Measurements from ENCODE around the gene ACSM3.
"Not testable (repeated sequence)": the region's sequence is repeated elsewhere in the genome, so short reads cannot be mapped to it uniquely, and the experiment has no call there.

ACSM3 gene

DNA sequence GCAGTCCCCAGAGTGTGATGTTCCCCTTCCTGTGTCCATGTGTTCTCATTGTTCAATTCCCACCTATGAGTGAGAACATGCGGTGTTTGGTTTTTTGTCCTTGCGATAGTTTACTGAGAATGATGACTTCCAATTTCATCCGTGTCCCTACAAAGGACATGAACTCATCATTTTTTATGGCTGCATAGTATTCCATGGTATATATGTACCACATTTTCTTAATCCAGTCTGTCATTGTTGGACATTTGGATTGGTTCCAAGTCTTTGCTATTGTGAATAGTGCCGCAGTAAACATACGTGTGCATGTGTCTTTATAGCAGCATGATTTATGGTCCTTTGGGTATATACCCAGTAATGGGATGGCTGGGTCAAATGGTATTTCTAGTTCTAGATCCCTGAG lies 8.0 kb upstream of the ACSM3 start:
- not testable (repeated sequence) for DNase-seq (ENCODE audit: low read depth in 2 of 2)

DNA sequence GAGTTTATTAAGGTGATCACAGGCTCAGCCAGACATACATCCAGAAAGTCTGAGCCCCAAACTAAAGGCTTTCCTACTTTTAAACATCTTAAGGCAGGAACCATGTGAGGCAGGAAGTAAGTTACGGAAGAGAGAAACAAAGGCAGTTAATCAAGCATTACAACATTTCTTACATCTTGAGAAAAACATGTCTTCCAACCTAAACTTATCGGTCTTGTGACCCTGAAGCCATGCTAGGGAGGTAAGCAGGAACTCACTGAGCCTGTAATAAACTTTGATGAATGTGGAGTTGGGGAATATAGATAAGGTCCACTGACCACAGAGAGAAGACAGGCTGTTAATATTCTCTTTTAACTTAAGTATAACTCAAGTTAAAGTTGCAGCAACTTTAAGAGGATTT lies 3.5 kb upstream of the ACSM3 start:
- no peak for DNase-seq (ENCODE audit: low read depth in 2 of 2)

GRCh38 chr16:20761175-20761574 lies 2.6 kb upstream of the ACSM3 start:
- no peak for DNase-seq (ENCODE audit: low read depth in 2 of 2)

GRCh38 chr16:20762404-20763123 lies 1.2 kb upstream of the ACSM3 start:
- no peak for DNase-seq (ENCODE audit: low read depth in 2 of 2)

DNA sequence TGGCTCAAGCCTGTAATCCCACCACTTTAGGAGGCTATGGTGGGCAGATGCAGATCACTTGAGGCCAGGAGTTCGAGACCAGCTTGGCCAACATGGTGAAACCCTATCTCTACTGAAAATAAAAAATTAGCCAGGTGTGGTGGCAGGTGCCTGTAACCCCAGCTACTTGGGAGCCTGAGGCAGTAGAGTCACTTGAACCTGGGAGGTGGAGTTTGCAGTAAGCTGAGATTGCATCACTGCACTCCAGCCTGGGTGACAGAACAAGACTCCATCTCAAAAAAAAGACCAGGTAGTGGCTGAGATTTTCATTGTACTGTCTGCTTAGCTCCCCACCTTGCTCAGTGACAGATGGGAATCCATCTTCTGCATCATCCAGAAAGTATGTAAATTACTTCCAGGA lies 634 bp downstream of the ACSM3 start:
- DNase-seq (ENCODE audit: low read depth in 2 of 2): not testable (repeated sequence)

- no peak for DNase-seq (ENCODE audit: low read depth in 2 of 2)
Measured at GRCh38 chr16:20765732-20766131, 1.9 kb downstream of the ACSM3 start.

DNA sequence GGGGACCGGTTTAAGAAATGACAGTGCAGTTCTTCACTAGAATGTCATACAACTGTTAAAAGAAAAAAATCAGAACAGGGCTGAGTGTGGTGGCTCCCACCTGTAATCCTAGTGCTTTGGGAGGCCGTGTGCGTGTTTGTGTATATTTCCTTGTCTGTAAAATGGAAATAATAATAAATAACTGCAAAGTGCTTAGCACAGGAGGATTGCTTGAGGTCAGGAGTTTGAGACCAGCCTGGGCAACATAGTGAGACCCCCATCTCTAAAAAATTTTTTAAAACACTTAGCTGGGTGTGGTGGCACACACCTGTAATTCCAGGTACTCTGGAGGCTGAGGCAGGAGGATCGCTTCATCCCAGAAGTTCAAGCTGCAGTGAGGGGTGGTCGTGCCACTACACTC lies 2.5 kb downstream of the ACSM3 start:
- DNase-seq (ENCODE audit: low read depth in 2 of 2): no peak

DNA sequence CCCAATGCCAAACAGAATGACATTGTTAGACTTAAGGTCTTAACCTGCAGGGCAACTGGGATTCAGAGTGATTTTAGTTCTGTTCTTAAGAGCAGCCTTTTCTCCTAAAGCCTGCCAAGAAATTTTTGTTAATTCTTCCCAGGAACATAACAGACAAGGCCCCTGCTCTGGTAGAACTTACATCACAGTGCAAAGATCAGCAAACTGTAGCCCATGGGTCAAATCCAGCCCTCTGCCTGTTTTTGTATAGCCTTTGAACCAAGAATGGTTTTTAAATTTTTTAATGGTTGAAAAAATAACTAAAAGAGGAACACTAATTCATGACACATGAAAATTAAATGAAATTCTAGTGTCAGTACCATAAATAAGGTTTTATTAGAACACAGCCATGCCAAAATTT lies 3.8 kb downstream of the ACSM3 start:
- DNase-seq (ENCODE audit: low read depth in 2 of 2): no peak

DNA sequence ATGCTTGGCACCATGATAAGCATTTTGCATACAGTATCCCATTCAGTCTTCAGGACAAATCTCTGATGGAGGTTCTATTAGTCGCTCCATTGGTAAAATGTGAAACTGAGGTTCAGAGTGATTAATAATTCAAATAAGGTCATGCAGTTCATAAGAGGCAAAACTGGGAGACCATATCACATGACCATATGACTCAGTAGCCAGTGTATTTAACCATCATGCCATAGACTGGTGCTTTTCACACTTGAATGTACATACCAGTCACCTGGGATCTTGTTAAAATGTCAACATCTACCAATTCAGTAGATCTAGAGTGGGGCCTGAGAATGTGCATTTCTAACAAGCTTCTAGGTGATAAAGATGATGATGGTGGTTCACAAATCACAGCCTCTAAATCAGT lies 4.3 kb downstream of the ACSM3 start:
- no peak for DNase-seq (ENCODE audit: low read depth in 2 of 2)

DNA sequence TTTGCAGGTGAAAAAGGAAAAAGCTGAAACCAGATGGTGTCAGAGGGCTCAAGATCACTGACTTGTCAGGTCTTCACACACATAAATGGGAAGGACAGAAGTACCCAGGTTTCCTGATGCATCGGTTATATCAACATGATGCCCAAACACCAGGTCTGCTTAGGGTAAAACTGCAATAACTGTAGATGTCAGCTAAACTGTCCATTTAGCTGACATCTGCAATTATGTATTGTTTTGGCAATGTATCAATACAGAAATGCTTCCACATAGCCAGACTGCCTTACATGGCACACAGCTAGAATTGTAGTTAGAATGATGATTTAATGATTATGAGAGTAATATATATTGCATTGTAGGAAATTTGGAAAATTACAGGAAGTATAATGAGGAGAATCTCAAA lies 5.0 kb downstream of the ACSM3 start:
- DNase-seq (ENCODE audit: low read depth in 2 of 2): no peak

- DNase-seq (ENCODE audit: low read depth in 2 of 2): no peak
Measured at GRCh38 chr16:20773679-20774078, 9.9 kb downstream of the ACSM3 start.

DNA sequence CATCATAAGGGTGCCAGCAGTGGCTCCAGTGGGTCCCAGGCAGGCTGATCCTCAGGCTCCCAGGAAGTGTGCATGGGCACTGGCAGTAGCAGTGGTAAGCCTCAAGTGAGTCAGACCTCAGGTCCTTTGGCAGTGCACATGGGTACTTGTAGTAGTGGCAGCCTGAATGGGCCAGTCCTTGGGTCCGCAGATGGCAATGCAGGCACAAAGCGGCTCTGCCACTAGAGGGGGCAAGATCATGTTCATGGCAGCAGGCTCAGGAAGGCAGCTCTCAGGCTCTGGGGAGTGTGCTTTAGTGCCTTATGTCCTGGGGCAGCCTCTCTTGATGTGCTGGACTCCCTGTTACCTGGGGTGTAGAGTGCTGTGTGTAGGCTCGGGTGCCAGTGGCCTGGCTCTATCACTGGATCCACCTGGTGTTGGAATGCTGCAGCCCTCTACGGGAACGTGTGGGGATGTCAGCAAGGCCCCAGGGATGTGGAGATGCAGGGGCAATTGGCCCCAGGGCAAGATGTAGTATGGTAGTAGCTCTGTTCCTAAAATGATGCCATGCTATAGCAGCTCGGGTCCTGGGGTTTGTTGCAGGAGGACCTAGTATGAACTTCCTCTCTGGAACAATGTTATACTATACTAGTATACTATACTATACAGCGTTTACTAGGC lies 11.0 kb downstream of the ACSM3 start:
- peak; percentile 51 to 52 for DNase-seq (ENCODE audit: low read depth in 2 of 2)

GRCh38 chr16:20781697-20782096 lies 17.9 kb downstream of the ACSM3 start:
- DNase-seq (ENCODE audit: low read depth in 2 of 2): no peak

DNA sequence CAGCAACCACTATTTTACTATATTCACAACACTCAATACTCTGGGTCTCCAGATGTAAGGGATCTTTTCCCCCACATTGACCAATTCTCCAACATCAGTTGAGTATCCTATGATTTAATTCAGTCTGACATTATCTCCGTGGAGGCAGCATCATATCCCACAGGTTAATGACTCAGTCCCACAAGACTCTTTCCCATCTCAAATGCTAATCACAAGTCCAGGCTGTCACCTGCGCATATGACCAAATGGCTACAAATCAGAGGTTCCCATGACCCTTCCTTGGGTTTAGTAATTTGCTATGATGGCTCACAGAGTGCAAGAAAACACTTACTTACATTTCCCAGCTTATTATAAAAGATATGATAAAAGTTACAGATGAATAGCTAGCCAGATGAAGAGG lies 18.7 kb downstream of the ACSM3 start:
- DNase-seq (ENCODE audit: low read depth in 2 of 2): no peak

DNA sequence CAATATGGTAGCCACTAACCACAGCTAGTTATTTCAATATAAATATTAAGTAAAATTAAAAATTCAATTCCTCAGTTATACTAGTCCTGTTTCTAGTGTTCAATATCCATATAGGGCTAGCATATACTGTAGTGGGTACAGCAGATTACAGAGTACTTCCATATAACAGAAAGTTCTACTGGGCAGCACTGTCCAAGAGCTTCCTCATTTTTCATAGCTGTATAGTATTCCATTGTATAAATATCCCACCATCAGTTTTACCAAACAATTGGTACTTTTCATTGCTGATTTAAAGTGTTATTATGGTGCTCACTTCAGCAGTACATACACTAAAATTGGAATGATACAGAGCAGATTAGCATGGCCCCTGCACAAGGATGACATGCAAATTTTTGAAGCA lies 20.4 kb downstream of the ACSM3 start:
- DNase-seq (ENCODE audit: low read depth in 2 of 2): no peak

- DNase-seq (ENCODE audit: low read depth in 2 of 2): no peak
Measured at GRCh38 chr16:20789130-20789529, 25.3 kb downstream of the ACSM3 start.

- DNase-seq (ENCODE audit: low read depth in 2 of 2): no peak
Measured at GRCh38 chr16:20791923-20792612, 28.3 kb downstream of the ACSM3 start.

DNA sequence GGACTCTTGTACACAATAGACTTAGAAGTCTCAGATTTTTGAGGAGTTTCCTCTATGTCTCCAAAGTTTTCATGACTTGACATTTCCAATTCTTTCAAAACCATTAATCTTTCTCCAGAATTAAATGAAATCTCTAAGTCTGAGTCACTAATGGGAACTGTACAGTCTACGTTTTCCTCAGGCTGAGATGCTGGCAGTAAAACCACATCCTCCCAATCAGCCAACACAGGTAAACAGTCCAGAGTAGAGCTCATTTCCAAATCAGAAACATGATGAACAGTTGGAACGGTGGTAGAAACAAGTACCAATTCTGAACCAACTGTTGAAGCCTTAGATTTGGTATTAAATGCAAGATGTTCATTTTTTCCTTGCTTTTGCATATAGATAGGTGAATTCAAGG lies 34.5 kb downstream of the ACSM3 start:
- no peak for DNase-seq (ENCODE audit: low read depth in 2 of 2)

DNA sequence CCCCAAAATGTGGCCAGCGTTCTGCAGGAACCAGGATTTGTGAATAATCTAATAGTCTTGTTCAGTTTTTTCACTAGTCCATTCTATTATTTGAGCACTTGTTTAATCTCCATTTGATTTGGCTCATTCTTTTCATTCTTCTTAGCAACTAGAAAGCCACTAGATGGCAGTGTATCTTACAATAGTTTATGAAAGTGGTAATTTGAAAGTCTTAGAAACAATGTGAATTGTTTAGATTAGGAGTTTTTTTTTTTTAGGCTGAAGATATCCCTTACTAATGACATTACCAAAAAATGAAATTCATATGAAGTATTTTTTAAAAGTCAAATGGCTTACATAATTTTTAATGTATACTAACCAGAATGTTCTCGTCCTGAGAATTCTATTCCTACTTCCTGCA lies 35.8 kb downstream of the ACSM3 start:
- DNase-seq (ENCODE audit: low read depth in 2 of 2): no peak

DNA sequence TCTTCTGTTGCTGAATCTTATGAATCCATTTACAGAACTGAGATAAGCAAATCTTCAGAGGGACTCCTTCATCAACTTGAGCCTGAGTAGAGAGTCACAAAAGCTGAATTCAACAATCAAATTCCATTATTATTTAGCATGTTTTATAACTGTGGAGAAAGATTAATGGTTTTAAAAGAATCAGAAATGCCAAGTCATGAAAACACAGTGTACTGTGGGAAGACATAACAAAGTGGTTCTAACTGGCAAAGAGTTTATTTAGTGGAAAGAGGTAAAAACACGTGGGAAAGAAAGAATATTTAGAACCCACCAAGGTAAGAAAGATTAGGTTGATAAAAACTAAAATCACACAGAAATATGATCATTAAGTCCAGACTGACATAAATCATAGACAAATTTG lies 37.5 kb downstream of the ACSM3 start:
- DNase-seq (ENCODE audit: low read depth in 2 of 2): no peak

- no peak for DNase-seq (ENCODE audit: low read depth in 2 of 2)
Measured at GRCh38 chr16:20803192-20803560, 39.4 kb downstream of the ACSM3 start.

GRCh38 chr16:20803561-20804214 lies 39.9 kb downstream of the ACSM3 start:
- no peak for DNase-seq (ENCODE audit: low read depth in 2 of 2)

Data from stimulated activated CD4-positive, alpha-beta T cell treated with anti-CD3 and anti-CD28 coated beads, Interleukin-15, amount 100 ng/mL, for 48 hours (primary cell).